H9 (cell line): Measurements from ENCODE around the gene SOBP. TPM values are rescaled to one million over a fixed set of nuclear protein-coding genes. Genes with fewer than 3 reads are reported as not detected.

ENCODE experiments used
- DNase-seq: peaks from one replicate; pipeline ENCODE4 v3.0.0-alpha.2; 2017
- H2AFZ ChIP-seq: one replicate; pipeline ENCODE4 v1.6.1; 2013; ENCODE audit warnings: mild to moderate bottlenecking, low read length, control low read depth, moderate library complexity
- H2AK5ac ChIP-seq: 2 replicates; pipeline ENCODE4 v1.6.1; 2013; ENCODE audit warnings: low read length, control low read depth, mixed read lengths; ENCODE audit not compliant: insufficient read length
- H2BK120ac ChIP-seq: one replicate; pipeline ENCODE4 v1.6.1; 2013; ENCODE audit warnings: low read depth, mild to moderate bottlenecking, low read length, control low read depth, inconsistent platforms; ENCODE audit not compliant: poor library complexity, severe bottlenecking
- H2BK12ac ChIP-seq: 2 replicates; pipeline ENCODE4 v1.6.1; 2013; ENCODE audit warnings: low read length, control low read depth, mixed read lengths, low read depth; ENCODE audit not compliant: insufficient read length
- H2BK15ac ChIP-seq: 2 replicates; pipeline ENCODE4 v1.6.1; 2013; ENCODE audit warnings: low read depth, low read length, control low read depth
- H2BK20ac ChIP-seq: one replicate; pipeline ENCODE4 v1.6.1; 2013; ENCODE audit warnings: low read depth, mild to moderate bottlenecking, low read length, control low read depth, inconsistent platforms; ENCODE audit not compliant: poor library complexity, severe bottlenecking
- H2BK5ac ChIP-seq: 2 replicates; pipeline ENCODE4 v1.6.1; 2013; ENCODE audit warnings: low read length, control low read depth, mixed read lengths; ENCODE audit not compliant: insufficient read length
- H3K14ac ChIP-seq: 2 replicates; pipeline ENCODE4 v1.6.1; 2013; ENCODE audit warnings: low read length, control low read depth; ENCODE audit not compliant: insufficient read depth
- H3K18ac ChIP-seq: 2 replicates; pipeline ENCODE4 v1.6.1; 2013; ENCODE audit warnings: low read depth, mild to moderate bottlenecking, mixed read lengths, low read length, control low read depth; ENCODE audit not compliant: insufficient read length
- H3K23ac ChIP-seq: 2 replicates; pipeline ENCODE4 v1.6.1; 2013; ENCODE audit warnings: low read length, control low read depth, mixed read lengths, low read depth; ENCODE audit not compliant: insufficient read length
- H3K23me2 ChIP-seq: 2 replicates; pipeline ENCODE4 v1.6.1; 2013; ENCODE audit warnings: low read depth, mild to moderate bottlenecking, mixed read lengths, low read length, control low read depth; ENCODE audit not compliant: insufficient read length, poor library complexity, severe bottlenecking
- H3K27ac ChIP-seq: 2 replicates; pipeline ENCODE4 v1.5.1; 2013; ENCODE audit warnings: low read length, control low read depth, mixed read lengths, low read depth; ENCODE audit not compliant: insufficient read length
- H3K27me3 ChIP-seq: 2 replicates; pipeline ENCODE4 v1.6.1; 2013; ENCODE audit warnings: low read length, control low read depth, inconsistent platforms; ENCODE audit not compliant: insufficient read depth
- H3K4ac ChIP-seq: 2 replicates; pipeline ENCODE4 v1.6.1; 2013; ENCODE audit warnings: low read depth, mild to moderate bottlenecking, control low read depth, inconsistent platforms, low read length, moderate library complexity
- H3K4me1 ChIP-seq: 2 replicates; pipeline ENCODE4 v1.6.1; 2013; ENCODE audit warnings: low read length, control low read depth, inconsistent platforms; ENCODE audit not compliant: insufficient read depth
- H3K4me2 ChIP-seq: 2 replicates; pipeline ENCODE4 v1.6.1; 2013; ENCODE audit warnings: low read length, control low read depth, mixed read lengths; ENCODE audit not compliant: insufficient read length, insufficient read depth
- H3K56ac ChIP-seq: 2 replicates; pipeline ENCODE4 v1.6.1; 2013; ENCODE audit warnings: low read depth, mild to moderate bottlenecking, mixed read lengths, low read length, control low read depth; ENCODE audit not compliant: insufficient read length
- H3K79me1 ChIP-seq: 2 replicates; pipeline ENCODE4 v1.6.1; 2013; ENCODE audit warnings: low read depth, mild to moderate bottlenecking, moderate library complexity, low read length, control low read depth, inconsistent platforms; ENCODE audit not compliant: insufficient read depth, poor library complexity, severe bottlenecking
- H3K79me2 ChIP-seq: 2 replicates; pipeline ENCODE4 v1.6.1; 2013; ENCODE audit warnings: low read length, control low read depth, inconsistent platforms; ENCODE audit not compliant: insufficient read depth
- H3K9ac ChIP-seq: 2 replicates; pipeline ENCODE4 v1.6.1; 2013; ENCODE audit warnings: low read length, control low read depth, mixed read lengths; ENCODE audit not compliant: insufficient read length; ENCODE audit errors: extremely low read depth
- H3K9me3 ChIP-seq: one replicate; pipeline ENCODE4 v1.6.1; 2013; ENCODE audit warnings: low read depth, low read length, inconsistent platforms; ENCODE audit not compliant: control insufficient read depth
- H3T11ph ChIP-seq: one replicate; pipeline ENCODE4 v1.6.1; 2013; ENCODE audit warnings: mild to moderate bottlenecking, low read length, control low read depth, inconsistent platforms
- H4K20me1 ChIP-seq: one replicate; pipeline ENCODE4 v1.6.1; 2013; ENCODE audit not compliant: control insufficient read depth, insufficient read length, insufficient read depth
- H4K5ac ChIP-seq: 2 replicates; pipeline ENCODE4 v1.6.1; 2013; ENCODE audit warnings: low read depth, mild to moderate bottlenecking, mixed read lengths, low read length, control low read depth; ENCODE audit not compliant: insufficient read length
- H4K8ac ChIP-seq: replicated peaks from 2 replicates; pipeline ENCODE4 v1.6.1; 2013; ENCODE audit warnings: low read length, control low read depth, mixed read lengths, low read depth; ENCODE audit not compliant: insufficient read length
- H4K91ac ChIP-seq: 2 replicates; pipeline ENCODE4 v1.6.1; 2013; ENCODE audit warnings: low read depth, mild to moderate bottlenecking, moderate library complexity, mixed read lengths, low read length, control low read depth; ENCODE audit not compliant: insufficient read length
- H3K27ac Mint-ChIP-seq, 3 experiments: 2 replicates in 2 of 3; 3 replicates in 1 of 3; pipeline ENCODE4 v1.8.0; 2020 to 2021; ENCODE audit warnings: mixed read lengths in 3 of 3, mild to moderate bottlenecking in 1 of 3, moderate library complexity in 1 of 3
- H3K27me3 Mint-ChIP-seq: 2 replicates; pipeline ENCODE4 v1.8.0; 2021; ENCODE audit warnings: low read depth, mild to moderate bottlenecking, moderate library complexity, mixed read lengths
- H3K36me3 Mint-ChIP-seq, 3 experiments: 2 replicates in 2 of 3; 3 replicates in 1 of 3; pipeline ENCODE4 v1.8.0; 2020 to 2021; ENCODE audit warnings: low read depth in 3 of 3, mixed read lengths in 3 of 3; ENCODE audit not compliant: insufficient read depth in 1 of 3
- H3K4me1 Mint-ChIP-seq, 2 experiments: 2 replicates each; pipeline ENCODE4 v1.8.0; 2020; ENCODE audit warnings: mixed read lengths in 2 of 2
- H3K4me3 Mint-ChIP-seq, 2 experiments: 2 replicates in 1 of 2; 3 replicates in 1 of 2; pipeline ENCODE4 v1.8.0; 2020 to 2021; ENCODE audit warnings: mild to moderate bottlenecking in 2 of 2, mixed read lengths in 2 of 2, moderate library complexity in 1 of 2
- H3K9me3 Mint-ChIP-seq, 2 experiments: 2 replicates in 1 of 2; 3 replicates in 1 of 2; pipeline ENCODE4 v1.8.0; 2020; ENCODE audit warnings: mild to moderate bottlenecking in 2 of 2, mixed read lengths in 2 of 2, moderate library complexity in 1 of 2
- total RNA-seq: library from RNA; stranded (reverse); gene quantifications from 2 replicates; pipeline ENCODE4 v1.2.1, GENCODE V29; 2021
- TF ChIP-seq, protein P1 (sequence below): fragments of 200-600 bp; sonication (generic); conservative IDR thresholded peaks from 3 replicates; pipeline ENCODE4 v1.8.0; 2021; ENCODE audit warnings: antibody characterized with exemption, mild to moderate bottlenecking

SOBP gene
- total RNA-seq, 1 experiment from 2014 or later, result 4.3 TPM

- Histone ChIP-seq H3K9me3 (no peaks in the 10 kb centered on the region), H2BK120ac (no peak overlapping the region), H4K5ac (no peak overlapping the region), H3K79me2 (no peaks in the 10 kb centered on the region), H3T11ph (no peak overlapping the region), H3K56ac (no peak overlapping the region), H3K18ac (no peak overlapping the region), H3K23ac (no peak overlapping the region), H2AFZ (no peak overlapping the region), H3K9ac (no peak overlapping the region), H3K79me1 (no peaks in the 10 kb centered on the region), H2AK5ac (no peak overlapping the region), H3K27me3 (no peaks in the 10 kb centered on the region), H3K4ac (no peak overlapping the region), H3K23me2 (no peaks in the 10 kb centered on the region), H2BK5ac (no peak overlapping the region), H2BK20ac (no peak overlapping the region), H3K27ac (no peak overlapping the region), H4K8ac (no peak overlapping the region), H2BK15ac (no peak overlapping the region), H3K14ac (no peak overlapping the region), H4K91ac (no peak overlapping the region), H2BK12ac (no peak overlapping the region), H3K4me1 (peaks cover 3% of the 10 kb centered on the region; the same call in 1 of the 2 replicates), H3K4me2 (no peak overlapping the region), H4K20me1 (no peaks in the 10 kb centered on the region)
- no peaks in the 10 kb centered on the region for H3K27me3 Mint-ChIP-seq
- H3K27ac Mint-ChIP-seq, result no peak overlapping the region
- H3K4me3 Mint-ChIP-seq, result no peak overlapping the region
- no peak for DNase-seq
- H3K9me3 Mint-ChIP-seq, result no peaks in the 10 kb centered on the region
- TF ChIP-seq, protein P1, sequence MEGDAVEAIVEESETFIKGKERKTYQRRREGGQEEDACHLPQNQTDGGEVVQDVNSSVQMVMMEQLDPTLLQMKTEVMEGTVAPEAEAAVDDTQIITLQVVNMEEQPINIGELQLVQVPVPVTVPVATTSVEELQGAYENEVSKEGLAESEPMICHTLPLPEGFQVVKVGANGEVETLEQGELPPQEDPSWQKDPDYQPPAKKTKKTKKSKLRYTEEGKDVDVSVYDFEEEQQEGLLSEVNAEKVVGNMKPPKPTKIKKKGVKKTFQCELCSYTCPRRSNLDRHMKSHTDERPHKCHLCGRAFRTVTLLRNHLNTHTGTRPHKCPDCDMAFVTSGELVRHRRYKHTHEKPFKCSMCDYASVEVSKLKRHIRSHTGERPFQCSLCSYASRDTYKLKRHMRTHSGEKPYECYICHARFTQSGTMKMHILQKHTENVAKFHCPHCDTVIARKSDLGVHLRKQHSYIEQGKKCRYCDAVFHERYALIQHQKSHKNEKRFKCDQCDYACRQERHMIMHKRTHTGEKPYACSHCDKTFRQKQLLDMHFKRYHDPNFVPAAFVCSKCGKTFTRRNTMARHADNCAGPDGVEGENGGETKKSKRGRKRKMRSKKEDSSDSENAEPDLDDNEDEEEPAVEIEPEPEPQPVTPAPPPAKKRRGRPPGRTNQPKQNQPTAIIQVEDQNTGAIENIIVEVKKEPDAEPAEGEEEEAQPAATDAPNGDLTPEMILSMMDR, result no peak
- no peaks in the 10 kb centered on the region for H3K36me3 Mint-ChIP-seq
- H3K4me1 Mint-ChIP-seq, result peaks cover 24% of the 10 kb centered on the region in 2 experiments
These were observed 66.2 kb downstream of the SOBP start for GRCh38 chr6:107556082-107556481.
